ENCODE measurements around the gene RPS6KA3. TPM values are rescaled to one million over a fixed set of nuclear protein-coding genes. Genes with fewer than 3 reads are reported as not detected.
A peak's percentile ranks its signal among the peaks of the same experiment; 100 is the strongest.

Gene RPS6KA3
- total RNA-seq, 1 donor from 2014 or later = 50.9 TPM

DNA sequence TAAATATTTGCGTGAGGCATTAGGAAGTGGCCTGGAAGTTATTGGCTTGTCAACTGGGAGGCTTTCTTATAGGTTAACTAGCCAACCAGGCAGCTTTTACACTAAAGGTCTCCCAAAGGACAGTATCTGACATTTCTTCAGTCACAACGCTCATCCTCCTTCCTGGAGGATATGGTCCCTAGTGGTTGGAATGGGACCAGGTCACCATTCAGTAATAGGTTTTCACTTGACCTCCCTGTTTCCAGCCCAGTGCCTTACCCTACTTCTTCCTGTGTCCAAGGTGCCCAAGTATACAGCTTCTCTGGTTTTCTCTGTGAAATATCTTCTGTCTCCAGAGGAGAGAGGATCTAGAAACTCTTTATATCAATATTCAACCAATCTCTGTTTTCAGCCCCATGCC, 38.5 kb downstream of the RPS6KA3 start:
- H3K27ac Mint-ChIP-seq (ENCODE audit: unreplicated experiment) = no peak overlapping the region
- TF ChIP-seq, protein P1, sequence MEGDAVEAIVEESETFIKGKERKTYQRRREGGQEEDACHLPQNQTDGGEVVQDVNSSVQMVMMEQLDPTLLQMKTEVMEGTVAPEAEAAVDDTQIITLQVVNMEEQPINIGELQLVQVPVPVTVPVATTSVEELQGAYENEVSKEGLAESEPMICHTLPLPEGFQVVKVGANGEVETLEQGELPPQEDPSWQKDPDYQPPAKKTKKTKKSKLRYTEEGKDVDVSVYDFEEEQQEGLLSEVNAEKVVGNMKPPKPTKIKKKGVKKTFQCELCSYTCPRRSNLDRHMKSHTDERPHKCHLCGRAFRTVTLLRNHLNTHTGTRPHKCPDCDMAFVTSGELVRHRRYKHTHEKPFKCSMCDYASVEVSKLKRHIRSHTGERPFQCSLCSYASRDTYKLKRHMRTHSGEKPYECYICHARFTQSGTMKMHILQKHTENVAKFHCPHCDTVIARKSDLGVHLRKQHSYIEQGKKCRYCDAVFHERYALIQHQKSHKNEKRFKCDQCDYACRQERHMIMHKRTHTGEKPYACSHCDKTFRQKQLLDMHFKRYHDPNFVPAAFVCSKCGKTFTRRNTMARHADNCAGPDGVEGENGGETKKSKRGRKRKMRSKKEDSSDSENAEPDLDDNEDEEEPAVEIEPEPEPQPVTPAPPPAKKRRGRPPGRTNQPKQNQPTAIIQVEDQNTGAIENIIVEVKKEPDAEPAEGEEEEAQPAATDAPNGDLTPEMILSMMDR (IDR thresholded peaks at IDR 0.05; ENCODE audit: unreplicated experiment) = no peak
- no peak overlapping the region for H3K4me3 Mint-ChIP-seq (ENCODE audit: unreplicated experiment)
- H3K27me3 Mint-ChIP-seq (ENCODE audit: unreplicated experiment) = no peaks in the 10 kb centered on the region
- H3K36me3 Mint-ChIP-seq (ENCODE audit: low read depth, unreplicated experiment) = no peaks in the 10 kb centered on the region
- peaks cover 15% of the 10 kb centered on the region for H3K4me1 Mint-ChIP-seq (ENCODE audit: unreplicated experiment)
- H3K9me3 Mint-ChIP-seq (ENCODE audit: unreplicated experiment) = no peaks in the 10 kb centered on the region
- no peak for DNase-seq (ENCODE audit: low spot score)

DNA sequence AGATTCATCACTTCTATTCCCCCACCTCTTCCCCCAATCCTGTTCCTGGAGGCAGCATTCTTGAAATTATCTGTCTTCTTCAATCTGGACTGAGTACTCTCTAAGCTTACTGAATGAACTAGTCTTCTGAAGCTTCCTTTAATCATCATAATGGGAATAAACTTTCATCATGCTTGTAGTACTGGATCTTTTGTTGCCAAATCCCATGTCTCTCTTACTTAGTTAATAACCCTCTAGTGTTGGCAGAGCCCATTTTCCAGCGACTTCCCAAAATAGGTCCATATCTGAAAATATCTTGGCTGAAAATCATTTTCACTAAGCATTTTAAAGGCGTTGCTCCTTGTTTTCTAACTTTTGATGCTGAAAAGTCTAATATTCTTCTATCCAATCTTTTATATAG, 39.6 kb downstream of the RPS6KA3 start:
- Mint-ChIP-seq H3K9me3 (ENCODE audit: unreplicated experiment) (no peaks in the 10 kb centered on the region), H3K4me1 (ENCODE audit: unreplicated experiment) (peaks cover 17% of the 10 kb centered on the region), H3K4me3 (ENCODE audit: unreplicated experiment) (no peak overlapping the region), H3K36me3 (ENCODE audit: low read depth, unreplicated experiment) (no peaks in the 10 kb centered on the region), H3K27me3 (ENCODE audit: unreplicated experiment) (no peaks in the 10 kb centered on the region), H3K27ac (ENCODE audit: unreplicated experiment) (no peak overlapping the region)
- TF ChIP-seq, protein P1 (IDR thresholded peaks at IDR 0.05; ENCODE audit: unreplicated experiment) = no peak
- no peak for DNase-seq (ENCODE audit: low spot score)

DNA sequence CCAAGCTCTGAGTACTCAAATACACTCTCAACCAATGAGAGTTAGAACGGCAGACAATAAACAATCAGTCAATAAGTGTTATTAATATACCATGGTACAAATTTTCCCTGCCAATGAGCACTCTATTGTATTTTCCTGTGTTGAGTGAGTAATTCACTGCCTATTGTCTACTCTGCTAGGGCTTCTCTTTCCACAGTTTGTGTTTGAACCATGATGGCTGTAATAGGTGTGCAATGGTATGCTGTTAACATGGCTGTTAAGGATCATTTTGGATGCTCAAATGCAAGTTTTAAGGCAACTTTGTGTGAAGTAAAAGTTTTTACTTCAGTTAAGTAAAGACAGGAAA, 41.2 kb downstream of the RPS6KA3 start:
- H3K9me3 Mint-ChIP-seq (ENCODE audit: unreplicated experiment) = no peaks in the 10 kb centered on the region
- H3K27ac Mint-ChIP-seq (ENCODE audit: unreplicated experiment) = no peak overlapping the region
- no peak overlapping the region for H3K4me3 Mint-ChIP-seq (ENCODE audit: unreplicated experiment)
- DNase-seq (ENCODE audit: low spot score) = no peak
- H3K27me3 Mint-ChIP-seq (ENCODE audit: unreplicated experiment) = no peaks in the 10 kb centered on the region
- H3K36me3 Mint-ChIP-seq (ENCODE audit: low read depth, unreplicated experiment) = no peaks in the 10 kb centered on the region
- H3K4me1 Mint-ChIP-seq (ENCODE audit: unreplicated experiment) = peaks cover 19% of the 10 kb centered on the region
- TF ChIP-seq, protein P1 (IDR thresholded peaks at IDR 0.05; ENCODE audit: unreplicated experiment) = no peak

DNA sequence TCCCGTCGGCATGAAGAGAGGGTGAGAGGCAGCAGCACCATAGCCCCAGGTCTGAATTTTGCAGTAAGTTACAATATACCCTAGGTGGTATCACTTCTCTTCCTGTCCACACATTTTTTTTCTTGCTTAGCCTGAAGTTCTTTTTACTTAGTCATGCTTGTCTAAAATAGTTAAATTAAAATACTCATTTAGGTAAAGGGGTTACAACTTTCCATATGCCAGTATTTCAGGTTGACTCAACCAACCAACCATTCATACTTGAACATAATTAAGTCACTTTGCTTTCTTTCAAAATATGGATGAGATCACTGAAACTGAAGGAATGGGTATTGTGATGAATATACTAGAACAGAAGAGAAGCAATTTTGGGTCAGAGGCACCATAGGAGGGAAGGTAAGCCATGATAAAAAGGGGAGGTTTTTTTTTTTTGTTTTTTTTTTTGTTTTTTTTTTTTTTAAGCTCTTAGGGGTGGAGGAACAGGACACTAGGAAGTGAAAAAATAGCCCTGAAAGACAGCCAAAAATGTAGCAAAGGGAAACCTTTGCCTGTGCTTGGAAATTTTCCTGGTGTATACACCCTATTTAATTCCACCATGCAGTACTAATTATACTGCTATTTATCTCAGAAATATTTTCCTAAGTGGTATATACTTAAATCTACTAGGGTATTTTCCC, 41.8 kb downstream of the RPS6KA3 start:
- Mint-ChIP-seq H3K27ac (ENCODE audit: unreplicated experiment) (peak overlapping the region; percentile 19), H3K4me1 (ENCODE audit: unreplicated experiment) (peaks cover 19% of the 10 kb centered on the region), H3K36me3 (ENCODE audit: low read depth, unreplicated experiment) (no peaks in the 10 kb centered on the region), H3K9me3 (ENCODE audit: unreplicated experiment) (no peaks in the 10 kb centered on the region), H3K27me3 (ENCODE audit: unreplicated experiment) (no peaks in the 10 kb centered on the region), H3K4me3 (ENCODE audit: unreplicated experiment) (no peak overlapping the region)
- DNase-seq (ENCODE audit: low spot score) = no peak
- TF ChIP-seq, protein P1 (IDR thresholded peaks at IDR 0.05; ENCODE audit: unreplicated experiment) = no peak

DNA sequence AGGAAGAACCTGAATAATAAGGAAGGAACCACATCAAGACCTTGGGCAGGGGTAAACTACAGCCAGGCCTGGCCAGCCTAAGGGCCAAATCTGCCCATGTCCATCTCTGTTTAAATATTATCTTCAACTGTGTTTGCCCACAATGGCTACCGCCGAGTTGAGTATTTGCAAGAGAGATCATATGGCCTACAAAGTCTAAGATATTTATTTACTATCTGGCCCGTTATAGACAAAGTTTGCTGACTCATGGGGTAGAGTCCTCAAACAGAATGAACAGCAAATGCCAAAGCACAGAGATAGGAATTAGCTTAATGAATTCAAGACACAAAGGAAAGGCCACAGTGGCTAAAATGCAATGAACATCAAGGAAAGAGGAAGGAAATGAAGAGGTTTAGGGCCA, 44.8 kb downstream of the RPS6KA3 start:
- Mint-ChIP-seq H3K9me3 (ENCODE audit: unreplicated experiment) (no peaks in the 10 kb centered on the region), H3K27me3 (ENCODE audit: unreplicated experiment) (no peaks in the 10 kb centered on the region), H3K36me3 (ENCODE audit: low read depth, unreplicated experiment) (no peaks in the 10 kb centered on the region), H3K4me3 (ENCODE audit: unreplicated experiment) (no peak overlapping the region), H3K4me1 (ENCODE audit: unreplicated experiment) (peaks cover 12% of the 10 kb centered on the region), H3K27ac (ENCODE audit: unreplicated experiment) (no peak overlapping the region)
- TF ChIP-seq, protein P1 (IDR thresholded peaks at IDR 0.05; ENCODE audit: unreplicated experiment) = no peak
- no peak for DNase-seq (ENCODE audit: low spot score)
